ENCODE results near the gene RSL1D1.

DNA sequence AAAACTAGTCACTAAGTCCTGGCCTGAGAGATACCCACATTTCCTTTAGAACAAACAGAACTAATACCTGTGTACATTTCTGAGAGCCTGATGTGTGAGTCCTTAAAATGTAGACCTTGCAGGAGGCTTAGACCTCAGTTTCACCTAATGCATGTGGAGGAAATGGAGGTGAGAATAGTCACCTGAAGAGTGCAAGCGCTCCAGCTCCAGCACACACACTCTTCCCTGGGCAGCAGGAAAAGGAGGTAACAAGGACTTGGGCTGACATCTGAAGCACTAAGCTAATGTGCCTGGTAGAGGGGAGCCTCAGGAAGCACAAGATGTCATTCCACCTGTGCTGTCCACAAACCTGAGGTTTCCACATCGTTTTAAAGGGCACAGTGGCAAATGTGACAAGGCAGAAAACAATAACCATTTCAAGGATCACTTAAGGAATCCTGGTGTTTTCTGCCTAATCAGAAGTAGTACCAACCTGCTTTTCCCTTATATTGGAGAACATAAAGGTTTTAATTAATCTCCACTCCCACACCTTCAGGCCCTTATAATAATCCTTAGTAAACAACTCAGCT, 17.2 kb upstream of the RSL1D1 start:
- TF ChIP-seq, protein P1, sequence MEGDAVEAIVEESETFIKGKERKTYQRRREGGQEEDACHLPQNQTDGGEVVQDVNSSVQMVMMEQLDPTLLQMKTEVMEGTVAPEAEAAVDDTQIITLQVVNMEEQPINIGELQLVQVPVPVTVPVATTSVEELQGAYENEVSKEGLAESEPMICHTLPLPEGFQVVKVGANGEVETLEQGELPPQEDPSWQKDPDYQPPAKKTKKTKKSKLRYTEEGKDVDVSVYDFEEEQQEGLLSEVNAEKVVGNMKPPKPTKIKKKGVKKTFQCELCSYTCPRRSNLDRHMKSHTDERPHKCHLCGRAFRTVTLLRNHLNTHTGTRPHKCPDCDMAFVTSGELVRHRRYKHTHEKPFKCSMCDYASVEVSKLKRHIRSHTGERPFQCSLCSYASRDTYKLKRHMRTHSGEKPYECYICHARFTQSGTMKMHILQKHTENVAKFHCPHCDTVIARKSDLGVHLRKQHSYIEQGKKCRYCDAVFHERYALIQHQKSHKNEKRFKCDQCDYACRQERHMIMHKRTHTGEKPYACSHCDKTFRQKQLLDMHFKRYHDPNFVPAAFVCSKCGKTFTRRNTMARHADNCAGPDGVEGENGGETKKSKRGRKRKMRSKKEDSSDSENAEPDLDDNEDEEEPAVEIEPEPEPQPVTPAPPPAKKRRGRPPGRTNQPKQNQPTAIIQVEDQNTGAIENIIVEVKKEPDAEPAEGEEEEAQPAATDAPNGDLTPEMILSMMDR (IDR thresholded peaks at IDR 0.05 in 4 of 5, conservative IDR thresholded peaks at IDR 0.05 in 1 of 5), result no peak
- TF ChIP-seq POLR2A (IDR thresholded peaks at IDR 0.05), result no peak
